HG02884 (cell line): Measurements from ENCODE around the gene RAB3B.
"Not testable (repeated sequence)": the region's sequence is repeated elsewhere in the genome, so short reads cannot be mapped to it uniquely, and the experiment has no call there.

ENCODE experiments used
- ATAC-seq: cut with Tn5 transposase; IDR thresholded peaks from one replicate; pipeline ENCODE4 v1.9.1; 2021; ENCODE audit warnings: mild to moderate bottlenecking, moderate library complexity; ENCODE audit not compliant: unreplicated experiment

RAB3B gene

GRCh38 chr1:51990478-51990965, at the start of gene RAB3B:
Gene RAB3B (minus strand): TSS chr1:51990700. CDS start chr1:51977117, 13,583 bp downstream.
- ATAC-seq = peak; percentile 73

GRCh38 chr1:52037909-52038308, 47.4 kb upstream of the RAB3B start:
- no peak for ATAC-seq

- ATAC-seq = no peak
These were observed 46.9 kb upstream of the RAB3B start for GRCh38 chr1:52037402-52037814.

- no peak for ATAC-seq
These were observed 43.5 kb upstream of the RAB3B start for GRCh38 chr1:52034050-52034384.

- ATAC-seq = peak; percentile 82
These were observed 42.9 kb upstream of the RAB3B start, which contains the start of gene KTI12 for GRCh38 chr1:52033190-52034049. Gene KTI12 (minus strand): TSS chr1:52033810. CDS start chr1:52033761, 49 bp downstream.

- ATAC-seq = no peak
These were observed 42.3 kb upstream of the RAB3B start for GRCh38 chr1:52032785-52033131.

GRCh38 chr1:52032124-52032784, 41.8 kb upstream of the RAB3B start:
- no peak for ATAC-seq

- not testable (repeated sequence) for ATAC-seq
These were observed 38.3 kb upstream of the RAB3B start for GRCh38 chr1:52028839-52029238.

- ATAC-seq = no peak
These were observed 37.8 kb upstream of the RAB3B start for GRCh38 chr1:52028328-52028727.

- no peak for ATAC-seq
These were observed 35.8 kb upstream of the RAB3B start for GRCh38 chr1:52026278-52026677.

- no peak for ATAC-seq
These were observed 31.6 kb upstream of the RAB3B start for GRCh38 chr1:52022133-52022532.

- no peak for ATAC-seq
These were observed 17.7 kb upstream of the RAB3B start for GRCh38 chr1:52008071-52008809.

- no peak for ATAC-seq
These were observed 16.9 kb upstream of the RAB3B start for GRCh38 chr1:52007215-52008002.

- ATAC-seq = not testable (repeated sequence)
These were observed 15.6 kb upstream of the RAB3B start for GRCh38 chr1:52006081-52006553.

GRCh38 chr1:52005548-52005947, 15.0 kb upstream of the RAB3B start:
- ATAC-seq = not testable (repeated sequence)

GRCh38 chr1:52003877-52004276, 13.4 kb upstream of the RAB3B start:
- no peak for ATAC-seq

GRCh38 chr1:52002038-52002917, 11.8 kb upstream of the RAB3B start:
- no peak for ATAC-seq

- no peak for ATAC-seq
These were observed 8.2 kb upstream of the RAB3B start for GRCh38 chr1:51998701-51999100.

GRCh38 chr1:51997974-51998382, 7.5 kb upstream of the RAB3B start:
- no peak for ATAC-seq
